ENCODE data around the gene LAMTOR4. TPM values are rescaled to one million over a fixed set of nuclear protein-coding genes. Genes with fewer than 3 reads are reported as not detected.

The LAMTOR4 gene
- polyA plus RNA-seq, 2 donors, result 85.7 to 138 TPM

GRCh38 chr7:100169147-100169850 is 20.6 kb downstream of the LAMTOR4 start:
- Histone ChIP-seq H3K4me1 (ENCODE audit: control insufficient read depth in 2 of 2, insufficient read depth in 2 of 2, low read length in 1 of 2) (peaks cover 7 to 11% of the 10 kb centered on the region in 2 donors), H3K27me3 (ENCODE audit: control insufficient read depth in 1 of 2, insufficient read depth in 2 of 2, low read length in 2 of 2) (no peaks in the 10 kb centered on the region)

GRCh38 chr7:100170101-100170897 is 21.6 kb downstream of the LAMTOR4 start:
- no peak overlapping the region for H3K4me3 ChIP-seq (ENCODE audit: low read depth in 1 of 2, low read length in 2 of 2)
- peaks cover 7 to 11% of the 10 kb centered on the region in 2 donors for H3K4me1 ChIP-seq (ENCODE audit: control insufficient read depth in 2 of 2, insufficient read depth in 2 of 2, low read length in 1 of 2)
- no peaks in the 10 kb centered on the region for H3K36me3 ChIP-seq (ENCODE audit: control insufficient read depth in 2 of 2, insufficient read depth in 2 of 2, low read length in 1 of 2)

More at GRCh38 chr7:100169147-100169850, 20.6 kb downstream of the LAMTOR4 start:
- Histone ChIP-seq H3K36me3 (ENCODE audit: control insufficient read depth in 2 of 2, insufficient read depth in 2 of 2, low read length in 1 of 2) (no peaks in the 10 kb centered on the region), H3K27ac (ENCODE audit: low read depth in 2 of 2, low read length in 1 of 2) (no peak overlapping the region), H3K9me3 (ENCODE audit: control insufficient read depth in 2 of 2, insufficient read depth in 1 of 2, low read depth in 1 of 2, low read length in 1 of 2) (no peaks in the 10 kb centered on the region), H3K4me3 (ENCODE audit: low read depth in 1 of 2, low read length in 2 of 2) (no peak overlapping the region)
- WGBS, 2 donors, result 77 to 86% methylated on average over 11 of the region's 11 CpGs

GRCh38 chr7:100171087-100171681 is 22.5 kb downstream of the LAMTOR4 start:
- H3K9me3 ChIP-seq (ENCODE audit: control insufficient read depth in 2 of 2, insufficient read depth in 1 of 2, low read depth in 1 of 2, low read length in 1 of 2), result no peaks in the 10 kb centered on the region
- H3K36me3 ChIP-seq (ENCODE audit: control insufficient read depth in 2 of 2, insufficient read depth in 2 of 2, low read length in 1 of 2), result no peaks in the 10 kb centered on the region
- peaks cover 7 to 11% of the 10 kb centered on the region in 2 donors for H3K4me1 ChIP-seq (ENCODE audit: control insufficient read depth in 2 of 2, insufficient read depth in 2 of 2, low read length in 1 of 2)
- peak overlapping the region; percentile 22 to 47 for H3K4me3 ChIP-seq (ENCODE audit: low read depth in 1 of 2, low read length in 2 of 2)
- no peak overlapping the region for H3K27ac ChIP-seq (ENCODE audit: low read depth in 2 of 2, low read length in 1 of 2)
- WGBS, 2 donors, result 4 to 5% methylated on average over 48 to 61 of the region's 61 CpGs
- no peaks in the 10 kb centered on the region for H3K27me3 ChIP-seq (ENCODE audit: control insufficient read depth in 1 of 2, insufficient read depth in 2 of 2, low read length in 2 of 2)

More at GRCh38 chr7:100170101-100170897, 21.6 kb downstream of the LAMTOR4 start:
- Histone ChIP-seq H3K27ac (ENCODE audit: low read depth in 2 of 2, low read length in 1 of 2) (no peak overlapping the region), H3K9me3 (ENCODE audit: control insufficient read depth in 2 of 2, insufficient read depth in 1 of 2, low read depth in 1 of 2, low read length in 1 of 2) (no peaks in the 10 kb centered on the region), H3K27me3 (ENCODE audit: control insufficient read depth in 1 of 2, insufficient read depth in 2 of 2, low read length in 2 of 2) (no peaks in the 10 kb centered on the region)
- WGBS, 2 donors, result 82 to 93% methylated on average over 11 of the region's 11 CpGs

GRCh38 chr7:100171840-100172239 is 23.1 kb downstream of the LAMTOR4 start:
- H3K36me3 ChIP-seq (ENCODE audit: control insufficient read depth in 2 of 2, insufficient read depth in 2 of 2, low read length in 1 of 2), result no peaks in the 10 kb centered on the region
- H3K4me3 ChIP-seq (ENCODE audit: low read depth in 1 of 2, low read length in 2 of 2), result peak overlapping the region in 1 of 2 donors; percentile 47
- H3K27me3 ChIP-seq (ENCODE audit: control insufficient read depth in 1 of 2, insufficient read depth in 2 of 2, low read length in 2 of 2), result no peaks in the 10 kb centered on the region
- no peaks in the 10 kb centered on the region for H3K9me3 ChIP-seq (ENCODE audit: control insufficient read depth in 2 of 2, insufficient read depth in 1 of 2, low read depth in 1 of 2, low read length in 1 of 2)
- H3K27ac ChIP-seq (ENCODE audit: low read depth in 2 of 2, low read length in 1 of 2), result no peak overlapping the region
- H3K4me1 ChIP-seq (ENCODE audit: control insufficient read depth in 2 of 2, insufficient read depth in 2 of 2, low read length in 1 of 2), result peaks cover 7% of the 10 kb centered on the region in 2 donors
- 16 to 23% methylated on average over 20 to 22 of the region's 22 CpGs for WGBS, 2 donors

- no peak overlapping the region for H3K27ac ChIP-seq (ENCODE audit: low read depth in 2 of 2, low read length in 1 of 2)
- peaks cover 2 to 6% of the 10 kb centered on the region in 2 donors for H3K4me1 ChIP-seq (ENCODE audit: control insufficient read depth in 2 of 2, insufficient read depth in 2 of 2, low read length in 1 of 2)
- no peaks in the 10 kb centered on the region for H3K36me3 ChIP-seq (ENCODE audit: control insufficient read depth in 2 of 2, insufficient read depth in 2 of 2, low read length in 1 of 2)
- H3K9me3 ChIP-seq (ENCODE audit: control insufficient read depth in 2 of 2, insufficient read depth in 1 of 2, low read depth in 1 of 2, low read length in 1 of 2), result peaks cover 4 to 5% of the 10 kb centered on the region in 2 donors
- no peaks in the 10 kb centered on the region for H3K27me3 ChIP-seq (ENCODE audit: control insufficient read depth in 1 of 2, insufficient read depth in 2 of 2, low read length in 2 of 2)
- H3K4me3 ChIP-seq (ENCODE audit: low read depth in 1 of 2, low read length in 2 of 2), result no peak overlapping the region
- WGBS, 2 donors, result 87 to 89% methylated on average over 11 of the region's 11 CpGs
Measured at GRCh38 chr7:100173806-100174495, 25.2 kb downstream of the LAMTOR4 start.

GRCh38 chr7:100174582-100174981 is 25.9 kb downstream of the LAMTOR4 start:
- Histone ChIP-seq H3K27ac (ENCODE audit: low read depth in 2 of 2, low read length in 1 of 2) (no peak overlapping the region), H3K4me3 (ENCODE audit: low read depth in 1 of 2, low read length in 2 of 2) (no peak overlapping the region), H3K9me3 (ENCODE audit: control insufficient read depth in 2 of 2, insufficient read depth in 1 of 2, low read depth in 1 of 2, low read length in 1 of 2) (peaks cover 4 to 5% of the 10 kb centered on the region in 2 donors), H3K4me1 (ENCODE audit: control insufficient read depth in 2 of 2, insufficient read depth in 2 of 2, low read length in 1 of 2) (peaks cover 2 to 6% of the 10 kb centered on the region in 2 donors), H3K27me3 (ENCODE audit: control insufficient read depth in 1 of 2, insufficient read depth in 2 of 2, low read length in 2 of 2) (no peaks in the 10 kb centered on the region), H3K36me3 (ENCODE audit: control insufficient read depth in 2 of 2, insufficient read depth in 2 of 2, low read length in 1 of 2) (no peaks in the 10 kb centered on the region)
- 85 to 93% methylated on average over 5 of the region's 5 CpGs for WGBS, 2 donors

- H3K27me3 ChIP-seq (ENCODE audit: control insufficient read depth in 1 of 2, insufficient read depth in 2 of 2, low read length in 2 of 2), result no peaks in the 10 kb centered on the region
- no peak overlapping the region for H3K4me3 ChIP-seq (ENCODE audit: low read depth in 1 of 2, low read length in 2 of 2)
- 93 to 94% methylated on average over 14 of the region's 14 CpGs for WGBS, 2 donors
- H3K9me3 ChIP-seq (ENCODE audit: control insufficient read depth in 2 of 2, insufficient read depth in 1 of 2, low read depth in 1 of 2, low read length in 1 of 2), result peaks cover 4 to 5% of the 10 kb centered on the region in 2 donors
- H3K36me3 ChIP-seq (ENCODE audit: control insufficient read depth in 2 of 2, insufficient read depth in 2 of 2, low read length in 1 of 2), result no peaks in the 10 kb centered on the region
- no peak overlapping the region for H3K27ac ChIP-seq (ENCODE audit: low read depth in 2 of 2, low read length in 1 of 2)
- H3K4me1 ChIP-seq (ENCODE audit: control insufficient read depth in 2 of 2, insufficient read depth in 2 of 2, low read length in 1 of 2), result peaks cover 2 to 6% of the 10 kb centered on the region in 2 donors
Measured at GRCh38 chr7:100175296-100175935, 26.7 kb downstream of the LAMTOR4 start.

GRCh38 chr7:100176096-100177044 is 27.7 kb downstream of the LAMTOR4 start:
- Histone ChIP-seq H3K27ac (ENCODE audit: low read depth in 2 of 2, low read length in 1 of 2) (no peak overlapping the region), H3K9me3 (ENCODE audit: control insufficient read depth in 2 of 2, insufficient read depth in 1 of 2, low read depth in 1 of 2, low read length in 1 of 2) (peaks cover 4 to 5% of the 10 kb centered on the region in 2 donors), H3K4me1 (ENCODE audit: control insufficient read depth in 2 of 2, insufficient read depth in 2 of 2, low read length in 1 of 2) (peaks cover 2 to 6% of the 10 kb centered on the region in 2 donors), H3K27me3 (ENCODE audit: control insufficient read depth in 1 of 2, insufficient read depth in 2 of 2, low read length in 2 of 2) (no peaks in the 10 kb centered on the region), H3K4me3 (ENCODE audit: low read depth in 1 of 2, low read length in 2 of 2) (peak overlapping the region in 1 of 2 donors; percentile 38), H3K36me3 (ENCODE audit: control insufficient read depth in 2 of 2, insufficient read depth in 2 of 2, low read length in 1 of 2) (no peaks in the 10 kb centered on the region)
- 49 to 54% methylated on average over 14 of the region's 14 CpGs for WGBS, 2 donors
